Fibroblast of villous mesenchyme (primary cell): ENCODE results near the gene SMPX. TPM values are rescaled to one million over a fixed set of nuclear protein-coding genes. Genes with fewer than 3 reads are reported as not detected.

ENCODE experiments used
- DNase-seq: peaks from one replicate; pipeline ENCODE4 v3.0.0-alpha.2; 2010; ENCODE audit warnings: low read depth
- H3K4me3 ChIP-seq: 2 replicates; pipeline ENCODE4 v1.5.1; 2011; ENCODE audit warnings: low read depth, mild to moderate bottlenecking, low read length
- CTCF ChIP-seq: IDR thresholded peaks from 2 replicates; pipeline ENCODE4 v1.5.1; 2012; ENCODE audit warnings: low read depth, mild to moderate bottlenecking, low read length; ENCODE audit not compliant: insufficient read depth
- total RNA-seq: library from RNA; depleted of rRNA; stranded (reverse); fragments of >200 nt; gene quantifications from 2 replicates; pipeline ENCODE4 v1.2.3, GENCODE V29; 2012

SMPX gene
- total RNA-seq, 1 donor, result not detected

DNA sequence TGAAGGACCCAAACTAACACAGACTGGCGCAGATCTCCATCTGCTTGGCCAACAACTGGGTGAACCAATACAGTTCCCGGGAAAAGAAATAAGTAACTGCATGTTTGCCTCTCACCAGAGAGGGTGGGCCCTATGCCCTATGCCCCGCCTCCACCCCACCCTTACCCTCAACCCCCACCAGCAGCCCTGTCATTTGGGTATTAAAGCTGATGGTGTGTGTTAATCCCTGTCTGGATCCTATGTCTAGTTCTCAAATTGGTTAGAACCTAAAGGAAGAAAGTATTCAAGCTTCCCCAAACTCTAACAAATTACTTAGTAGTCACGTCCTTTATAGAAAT, 19.0 kb downstream of the SMPX start:
- TF ChIP-seq CTCF, result no peak
- H3K4me3 ChIP-seq, result no peak overlapping the region
- no peak for DNase-seq

GRCh38 chrX:21738210-21738949, 19.5 kb downstream of the SMPX start:
- no peak overlapping the region for H3K4me3 ChIP-seq
- TF ChIP-seq CTCF, result no peak
- DNase-seq, result no peak

DNA sequence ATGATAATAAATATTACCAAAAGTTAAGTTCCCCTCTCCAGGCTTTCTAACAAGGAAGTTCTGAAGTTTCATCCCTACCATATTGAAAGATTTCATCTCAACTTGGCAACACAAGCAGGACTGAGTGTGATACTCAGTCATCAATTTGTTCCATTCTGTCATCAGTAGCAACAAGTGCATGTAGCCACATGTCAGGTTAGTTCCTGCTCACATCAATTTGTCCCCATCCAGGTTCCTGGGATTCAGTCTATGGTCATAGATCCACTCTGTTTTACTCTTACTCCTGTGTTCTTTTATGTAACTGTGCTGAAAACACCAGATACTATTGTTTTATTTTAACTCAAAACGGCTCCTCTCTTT, 22.2 kb downstream of the SMPX start:
- TF ChIP-seq CTCF, result no peak
- DNase-seq, result no peak
- no peak overlapping the region for H3K4me3 ChIP-seq

GRCh38 chrX:21735038-21735767, 22.7 kb downstream of the SMPX start:
- H3K4me3 ChIP-seq, result no peak overlapping the region
- peak; percentile 11 for DNase-seq
- no peak for TF ChIP-seq CTCF

- no peak for TF ChIP-seq CTCF
- DNase-seq, result no peak
- no peak overlapping the region for H3K4me3 ChIP-seq
Observed at GRCh38 chrX:21734175-21734574, 23.7 kb downstream of the SMPX start.

DNA sequence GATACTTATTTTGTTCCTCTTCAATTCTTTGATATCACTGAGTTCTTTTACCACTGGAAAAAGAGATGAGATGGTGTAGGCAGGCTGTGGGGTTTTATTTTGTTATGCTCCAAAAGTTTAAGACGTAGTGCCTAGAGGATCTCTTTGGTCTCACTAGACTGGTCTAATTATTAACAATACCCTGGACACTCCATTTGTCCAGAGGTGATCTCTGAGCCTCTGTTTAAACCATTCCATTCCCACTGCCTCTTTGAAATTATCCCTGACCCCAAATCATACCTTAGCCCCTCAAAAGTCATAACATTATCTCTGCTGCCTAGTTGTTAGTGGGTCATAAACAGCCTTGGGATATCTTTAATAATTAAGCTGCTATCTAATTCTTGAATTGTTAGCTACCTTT, 24.2 kb downstream of the SMPX start:
- no peak for DNase-seq
- TF ChIP-seq CTCF, result no peak
- H3K4me3 ChIP-seq, result no peak overlapping the region
